HG03095 (cell line): Measurements from ENCODE around the gene KCTD12.
"Not testable (repeated sequence)": the region's sequence is repeated elsewhere in the genome, so short reads cannot be mapped to it uniquely, and the experiment has no call there.

Source experiments
- ATAC-seq: cut with Tn5 transposase; IDR thresholded peaks from one replicate; pipeline ENCODE4 v1.9.1; 2021; ENCODE audit warnings: moderate library complexity; ENCODE audit not compliant: unreplicated experiment

KCTD12 gene

GRCh38 chr13:76886292-76887075, at the start of gene KCTD12:
KCTD12 (minus strand) TSS chr13:76886405; CDS start chr13:76886148, 257 bp downstream.
- ATAC-seq = peak; percentile 61

GRCh38 chr13:76934671-76935070, 48.5 kb upstream of the KCTD12 start:
- ATAC-seq = no peak

- ATAC-seq = no peak
Measured at GRCh38 chr13:76932076-76932475, 45.9 kb upstream of the KCTD12 start.

- ATAC-seq = no peak
Measured at GRCh38 chr13:76929851-76930374, 43.7 kb upstream of the KCTD12 start.

- no peak for ATAC-seq
Measured at GRCh38 chr13:76929320-76929719, 43.1 kb upstream of the KCTD12 start.

- ATAC-seq = no peak
Measured at GRCh38 chr13:76928456-76928855, 42.3 kb upstream of the KCTD12 start.

- ATAC-seq = no peak
Measured at GRCh38 chr13:76927955-76928354, 41.8 kb upstream of the KCTD12 start.

GRCh38 chr13:76925115-76925514, 38.9 kb upstream of the KCTD12 start:
- ATAC-seq = no peak

- ATAC-seq = no peak
Measured at GRCh38 chr13:76921516-76921915, 35.3 kb upstream of the KCTD12 start.

- ATAC-seq = not testable (repeated sequence)
Measured at GRCh38 chr13:76917755-76918481, 31.7 kb upstream of the KCTD12 start.

GRCh38 chr13:76917095-76917494, 30.9 kb upstream of the KCTD12 start:
- no peak for ATAC-seq

GRCh38 chr13:76913898-76914297, 27.7 kb upstream of the KCTD12 start:
- ATAC-seq = no peak

GRCh38 chr13:76912476-76912875, 26.3 kb upstream of the KCTD12 start:
- no peak for ATAC-seq

GRCh38 chr13:76904507-76904906, 18.3 kb upstream of the KCTD12 start:
- ATAC-seq = no peak

GRCh38 chr13:76903544-76904162, 17.4 kb upstream of the KCTD12 start:
- ATAC-seq = peak; percentile 93

GRCh38 chr13:76899066-76899465, 12.9 kb upstream of the KCTD12 start:
- not testable (repeated sequence) for ATAC-seq

GRCh38 chr13:76897171-76897570, 11.0 kb upstream of the KCTD12 start:
- not testable (repeated sequence) for ATAC-seq

GRCh38 chr13:76894401-76895110, 8.4 kb upstream of the KCTD12 start:
- ATAC-seq = peak; percentile 77

GRCh38 chr13:76892488-76892887, 6.3 kb upstream of the KCTD12 start:
- peak; percentile 48 for ATAC-seq

- ATAC-seq = no peak
Measured at GRCh38 chr13:76890021-76890420, 3.8 kb upstream of the KCTD12 start.

GRCh38 chr13:76889254-76889653, 3.0 kb upstream of the KCTD12 start:
- no peak for ATAC-seq
